HEK293 (cell line): ENCODE results near the gene MEI1.

ENCODE experiments used
- CTCF ChIA-PET: fragments of 350-600 bp; formaldehyde crosslinking; extraction: SDS; loops from one replicate; lab custom pipeline; 2021; ENCODE audit warnings: antibody characterized with exemption; lab: Yijun Ruan, JAX
- POLR2A ChIA-PET: fragments of 300-600 bp; formaldehyde crosslinking; extraction: SDS; loops from one replicate; lab custom pipeline; 2020; ENCODE audit warnings: antibody characterized with exemption, inconsistent platforms; lab: Yijun Ruan, JAX
- H3K27ac ChIP-seq: fragments of 200-500 bp; sonication (Bioruptor generic); 2 replicates; pipeline ENCODE4 v1.5.1; 2014; ENCODE audit warnings: low read depth, low read length, control low read depth, inconsistent platforms; ENCODE audit errors: extremely low read depth
- H3K36me3 ChIP-seq, 2 experiments: fragments of 200-500 bp in 1 of 2; sonication (Bioruptor generic) in 1 of 2; 1 replicate in 1 of 2; 2 replicates in 1 of 2; pipeline ENCODE4 v1.5.1; 2014 to 2017; ENCODE audit warnings: inconsistent platforms in 2 of 2, low read length in 2 of 2; ENCODE audit not compliant: control insufficient read depth in 2 of 2, insufficient read depth in 1 of 2
- H3K4me1 ChIP-seq: fragments of 200-500 bp; sonication (Bioruptor generic); 2 replicates; pipeline ENCODE4 v1.5.1; 2014; ENCODE audit warnings: mild to moderate bottlenecking, low read length, inconsistent platforms; ENCODE audit not compliant: control insufficient read depth, insufficient read depth
- H3K4me3 ChIP-seq: 2 replicates; pipeline ENCODE4 v1.5.1; 2011; ENCODE audit warnings: low read depth, mild to moderate bottlenecking, control low read depth, low read length, moderate library complexity
- H3K9me3 ChIP-seq: fragments of 200-500 bp; sonication (Bioruptor generic); 2 replicates; pipeline ENCODE4 v1.5.1; 2014; ENCODE audit warnings: low read depth, low read length, inconsistent platforms; ENCODE audit not compliant: control insufficient read depth, insufficient read depth
- GLIS2 ChIP-seq: fragments of 450-650 bp; formaldehyde crosslinking; IDR thresholded peaks from 2 replicates; pipeline ENCODE4 v1.5.1; 2016; ENCODE audit warnings: missing biosample characterization, missing genetic modification characterization
- KLF9 ChIP-seq: fragments of 450-650 bp; formaldehyde crosslinking; IDR thresholded peaks from 2 replicates; pipeline ENCODE4 v1.5.1; 2016; ENCODE audit warnings: missing biosample characterization, missing genetic modification characterization, low read depth
- SCRT1 ChIP-seq: fragments of 450-650 bp; formaldehyde crosslinking; IDR thresholded peaks from 2 replicates; pipeline ENCODE4 v1.5.1; 2016; ENCODE audit warnings: missing biosample characterization, missing genetic modification characterization, borderline replicate concordance
- SCRT2 ChIP-seq: fragments of 450-650 bp; formaldehyde crosslinking; IDR thresholded peaks from 2 replicates; pipeline ENCODE4 v1.5.1; 2016; ENCODE audit warnings: missing biosample characterization, missing genetic modification characterization
- SP2 ChIP-seq: fragments of 450-650 bp; formaldehyde crosslinking; IDR thresholded peaks from 2 replicates; pipeline ENCODE4 v1.5.1; 2016; ENCODE audit warnings: missing biosample characterization, missing genetic modification characterization
- TRIM28 ChIP-seq: IDR thresholded peaks from 2 replicates; pipeline ENCODE4 v1.6.1; 2011; ENCODE audit warnings: low read length, control low read depth, borderline replicate concordance
- WT1 ChIP-seq: fragments of 450-650 bp; formaldehyde crosslinking; IDR thresholded peaks from 2 replicates; pipeline ENCODE4 v1.5.1; 2016; ENCODE audit warnings: missing biosample characterization, missing genetic modification characterization
- ZBTB1 ChIP-seq: fragments of 450-650 bp; formaldehyde crosslinking; IDR thresholded peaks from 2 replicates; pipeline ENCODE4 v1.5.1; 2016; ENCODE audit warnings: missing biosample characterization, missing genetic modification characterization
- ZBTB48 ChIP-seq: fragments of 450-650 bp; formaldehyde crosslinking; IDR thresholded peaks from 2 replicates; pipeline ENCODE4 v1.5.1; 2016; ENCODE audit warnings: missing biosample characterization, missing genetic modification characterization
- ZEB2 ChIP-seq: fragments of 450-650 bp; formaldehyde crosslinking; IDR thresholded peaks from 2 replicates; pipeline ENCODE4 v1.5.1; 2016; ENCODE audit warnings: missing biosample characterization, missing genetic modification characterization
- ZNF138 ChIP-seq: fragments of 450-650 bp; formaldehyde crosslinking; IDR thresholded peaks from 2 replicates; pipeline ENCODE4 v1.5.1; 2016; ENCODE audit warnings: missing biosample characterization, missing genetic modification characterization, borderline replicate concordance
- ZNF211 ChIP-seq: fragments of 450-650 bp; formaldehyde crosslinking; IDR thresholded peaks from 2 replicates; pipeline ENCODE4 v1.5.1; 2016; ENCODE audit warnings: low read depth, missing biosample characterization, missing genetic modification characterization
- ZNF350 ChIP-seq: fragments of 450-650 bp; formaldehyde crosslinking; IDR thresholded peaks from 2 replicates; pipeline ENCODE4 v1.5.0; 2017; ENCODE audit warnings: missing biosample characterization, mild to moderate bottlenecking, missing genetic modification characterization
- ZNF521 ChIP-seq: fragments of 450-650 bp; formaldehyde crosslinking; IDR thresholded peaks from 2 replicates; pipeline ENCODE4 v1.5.1; 2017; ENCODE audit warnings: missing biosample characterization, mild to moderate bottlenecking, missing genetic modification characterization
- ZNF529 ChIP-seq: fragments of 450-650 bp; formaldehyde crosslinking; IDR thresholded peaks from 2 replicates; pipeline ENCODE4 v1.5.1; 2017; ENCODE audit warnings: missing genetic modification characterization, missing biosample characterization; ENCODE audit not compliant: insufficient replicate concordance
- ZNF610 ChIP-seq: fragments of 450-650 bp; formaldehyde crosslinking; IDR thresholded peaks from 2 replicates; pipeline ENCODE4 v1.5.1; 2016; ENCODE audit warnings: missing biosample characterization, missing genetic modification characterization, borderline replicate concordance
- ZNF654 ChIP-seq: fragments of 450-650 bp; formaldehyde crosslinking; IDR thresholded peaks from 2 replicates; pipeline ENCODE4 v1.5.1; 2016; ENCODE audit warnings: low read depth, missing biosample characterization, missing genetic modification characterization
- ZNF747 ChIP-seq: fragments of 450-650 bp; formaldehyde crosslinking; IDR thresholded peaks from 2 replicates; pipeline ENCODE4 v1.5.1; 2016; ENCODE audit warnings: missing biosample characterization, missing genetic modification characterization
- ZNF768 ChIP-seq: fragments of 450-650 bp; formaldehyde crosslinking; IDR thresholded peaks from 2 replicates; pipeline ENCODE4 v1.5.1; 2018; ENCODE audit warnings: missing biosample characterization, mild to moderate bottlenecking, missing genetic modification characterization
- ZNF777 ChIP-seq: fragments of 450-650 bp; formaldehyde crosslinking; IDR thresholded peaks from 2 replicates; pipeline ENCODE4 v1.5.1; 2017; ENCODE audit warnings: missing biosample characterization, missing genetic modification characterization, borderline replicate concordance
- TF ChIP-seq, protein P1 (sequence below): fragments of 450-650 bp; formaldehyde crosslinking; IDR thresholded peaks from 2 replicates; pipeline ENCODE4 v1.5.1; 2016; ENCODE audit warnings: missing biosample characterization, missing genetic modification characterization
- TF ChIP-seq, protein P2 (sequence below): fragments of 450-650 bp; formaldehyde crosslinking; IDR thresholded peaks from 2 replicates; pipeline ENCODE4 v1.5.1; 2016; ENCODE audit warnings: missing biosample characterization, missing genetic modification characterization, low read depth
- TF ChIP-seq, protein P3 (sequence below): fragments of 450-650 bp; formaldehyde crosslinking; IDR thresholded peaks from 2 replicates; pipeline ENCODE4 v1.5.1; 2016; ENCODE audit warnings: missing biosample characterization, missing genetic modification characterization

The MEI1 gene

DNA sequence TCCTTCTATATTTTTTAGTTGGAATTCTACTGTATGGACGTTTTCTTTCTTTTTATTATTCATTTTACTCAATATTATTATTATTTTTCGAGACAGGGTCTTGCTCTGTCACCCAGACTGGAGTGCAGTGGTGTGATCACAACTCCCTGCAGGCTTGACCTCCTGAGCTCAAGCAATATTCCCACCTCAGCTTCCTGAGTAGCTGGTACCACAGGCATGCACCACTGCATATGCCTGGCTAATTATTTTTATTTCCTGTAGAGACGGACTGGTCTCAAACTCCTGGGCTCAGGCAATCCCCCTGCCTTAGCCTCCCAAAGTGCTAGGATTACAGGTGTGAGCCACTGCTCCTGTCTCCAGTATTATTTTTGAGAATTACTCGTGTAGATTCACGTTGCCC is 67.2 kb downstream of the MEI1 start (continued):
- TF ChIP-seq ZNF350 (tag by site-specific recombination) = no peak
- no peak for TF ChIP-seq SCRT2 (tag by site-specific recombination)
- no peak for TF ChIP-seq ZEB2 (tag by site-specific recombination)

DNA sequence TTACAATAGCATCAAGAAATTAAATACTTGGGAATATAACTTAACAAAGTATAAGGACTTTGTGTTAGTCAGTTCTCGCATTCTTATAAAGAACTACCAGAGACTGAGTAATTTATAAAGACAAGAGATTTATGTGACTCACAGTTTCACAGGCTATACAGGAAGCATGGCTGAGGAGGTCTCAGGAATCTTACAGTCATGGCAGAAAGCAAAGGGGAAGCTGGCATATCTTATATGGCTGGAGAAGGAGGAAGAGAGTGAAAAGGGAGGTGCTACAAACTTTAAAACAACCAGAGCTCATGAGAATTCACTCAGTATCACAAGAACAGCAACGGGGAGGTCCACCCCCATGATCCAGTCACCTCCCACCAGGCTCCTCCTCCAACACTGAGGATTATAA is 69.1 kb downstream of the MEI1 start:
- TF ChIP-seq ZNF768 (tag by site-specific recombination) = no peak
- TF ChIP-seq, protein P1, sequence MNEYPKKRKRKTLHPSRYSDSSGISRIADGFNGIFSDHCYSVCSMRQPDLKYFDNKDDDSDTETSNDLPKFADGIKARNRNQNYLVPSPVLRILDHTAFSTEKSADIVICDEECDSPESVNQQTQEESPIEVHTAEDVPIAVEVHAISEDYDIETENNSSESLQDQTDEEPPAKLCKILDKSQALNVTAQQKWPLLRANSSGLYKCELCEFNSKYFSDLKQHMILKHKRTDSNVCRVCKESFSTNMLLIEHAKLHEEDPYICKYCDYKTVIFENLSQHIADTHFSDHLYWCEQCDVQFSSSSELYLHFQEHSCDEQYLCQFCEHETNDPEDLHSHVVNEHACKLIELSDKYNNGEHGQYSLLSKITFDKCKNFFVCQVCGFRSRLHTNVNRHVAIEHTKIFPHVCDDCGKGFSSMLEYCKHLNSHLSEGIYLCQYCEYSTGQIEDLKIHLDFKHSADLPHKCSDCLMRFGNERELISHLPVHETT (tag by site-specific recombination) = no peak
- no peak for TF ChIP-seq SCRT1 (tag by site-specific recombination)
- no peak for TF ChIP-seq ZNF654 (tag by site-specific recombination)
- no peak for TF ChIP-seq ZBTB1 (tag by site-specific recombination)
- no peak for TF ChIP-seq ZNF777 (tag by site-specific recombination)
- TF ChIP-seq GLIS2 (tag by site-specific recombination) = 0 out of 2 replicates have a peak, but pooled peaks have one; percentile 15
- ChIA-PET CTCF (interaction anchor here (0.5 to 3.0 kb wide), 7 partner anchors 14 to 91 kb away, joined by 3 to 30 read pairs (median 4); no protein-coding TSS in a partner anchor), POLR2A (interaction anchor here (0.7 to 1.7 kb wide), 2 partner anchors 22 to 32 kb away, joined by 5 read pairs; partner anchors contain the start of gene CCDC134)
- no peak overlapping the region for H3K27ac ChIP-seq
- H3K36me3 ChIP-seq = no peaks in the 10 kb centered on the region
- H3K4me1 ChIP-seq = no peaks in the 10 kb centered on the region
- H3K4me3 ChIP-seq = no peak overlapping the region
- H3K9me3 ChIP-seq = no peaks in the 10 kb centered on the region

DNA sequence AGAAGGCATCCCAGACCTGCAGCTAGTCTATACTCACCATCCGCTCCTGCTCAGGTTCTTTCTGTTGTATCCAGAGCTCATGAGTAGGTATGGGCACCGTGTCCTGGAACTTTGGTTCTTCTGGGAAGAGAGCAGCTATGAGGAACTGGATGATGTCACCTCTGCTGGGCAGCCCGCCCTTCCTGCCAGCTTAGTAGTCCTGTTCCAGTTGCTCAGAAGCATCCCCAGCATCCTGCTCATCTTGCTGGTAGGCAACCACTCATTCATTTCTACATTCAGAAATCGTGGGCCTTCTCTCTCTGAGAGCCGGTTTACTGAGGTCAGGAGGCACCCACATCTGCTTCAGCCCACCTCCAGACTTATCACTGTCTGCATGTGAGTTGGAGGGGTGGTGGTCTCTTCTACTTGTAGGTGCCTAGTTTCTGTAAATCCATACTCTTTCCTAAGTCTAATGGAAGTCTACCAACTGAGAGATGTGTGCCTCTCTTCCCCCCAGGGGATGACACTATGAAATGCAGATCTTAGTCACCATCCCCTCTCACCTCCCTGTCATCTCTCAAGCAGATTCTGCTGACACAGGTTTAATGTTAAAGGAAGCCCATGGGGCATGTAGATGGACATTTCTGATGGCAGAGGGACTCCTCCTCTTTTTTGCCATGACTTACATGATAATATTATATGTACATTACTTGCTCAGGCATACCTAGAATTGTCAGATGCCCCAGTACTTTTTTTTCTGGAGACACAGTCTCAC is 71.6 kb downstream of the MEI1 start:
- Histone ChIP-seq H3K9me3 (no peaks in the 10 kb centered on the region), H3K4me1 (no peaks in the 10 kb centered on the region)
- no peak for TF ChIP-seq ZNF521
- TF ChIP-seq KLF9 (tag by site-specific recombination) = no peak
- no peak for TF ChIP-seq ZNF211 (tag by site-specific recombination)
- TF ChIP-seq WT1 = no peak
- no peak for TF ChIP-seq TRIM28
- no peak for TF ChIP-seq ZNF138
- TF ChIP-seq, protein P2, sequence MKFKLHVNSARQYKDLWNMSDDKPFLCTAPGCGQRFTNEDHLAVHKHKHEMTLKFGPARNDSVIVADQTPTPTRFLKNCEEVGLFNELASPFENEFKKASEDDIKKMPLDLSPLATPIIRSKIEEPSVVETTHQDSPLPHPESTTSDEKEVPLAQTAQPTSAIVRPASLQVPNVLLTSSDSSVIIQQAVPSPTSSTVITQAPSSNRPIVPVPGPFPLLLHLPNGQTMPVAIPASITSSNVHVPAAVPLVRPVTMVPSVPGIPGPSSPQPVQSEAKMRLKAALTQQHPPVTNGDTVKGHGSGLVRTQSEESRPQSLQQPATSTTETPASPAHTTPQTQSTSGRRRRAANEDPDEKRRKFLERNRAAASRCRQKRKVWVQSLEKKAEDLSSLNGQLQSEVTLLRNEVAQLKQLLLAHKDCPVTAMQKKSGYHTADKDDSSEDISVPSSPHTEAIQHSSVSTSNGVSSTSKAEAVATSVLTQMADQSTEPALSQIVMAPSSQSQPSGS (tag by site-specific recombination) = 0 out of 2 replicates have a peak, but pooled peaks have one; percentile 40
- TF ChIP-seq, all 188 proteins: peak for 1
- CTCF ChIA-PET = interaction anchor here (0.7 kb wide), 1 partner anchor 194 kb away, joined by 3 read pairs; no protein-coding TSS in a partner anchor
- H3K4me3 ChIP-seq = no peak overlapping the region
- H3K36me3 ChIP-seq = no peaks in the 10 kb centered on the region
- POLR2A ChIA-PET = no interaction called here
- no peak overlapping the region for H3K27ac ChIP-seq

DNA sequence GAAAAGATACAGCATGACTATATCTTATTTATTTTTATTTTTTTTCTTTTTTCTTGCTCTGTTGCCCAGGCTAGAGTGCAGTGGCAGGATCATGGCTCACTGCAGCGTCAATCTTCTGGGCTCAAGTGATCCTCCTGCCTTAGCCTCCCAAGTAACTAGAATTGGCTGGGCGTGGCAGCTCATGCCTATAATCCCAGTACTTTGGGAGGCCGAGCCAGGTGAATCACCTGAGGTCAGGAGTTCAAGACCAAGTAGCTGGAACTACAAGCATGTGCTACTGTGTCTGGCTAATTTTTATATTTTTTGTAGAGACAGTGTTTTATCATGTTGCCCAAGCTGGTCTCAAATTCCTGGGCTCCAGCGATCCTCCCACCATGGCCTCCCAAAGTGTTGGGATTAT is 72.9 kb downstream of the MEI1 start:
- Histone ChIP-seq H3K9me3 (no peaks in the 10 kb centered on the region), H3K36me3 (no peaks in the 10 kb centered on the region), H3K4me3 (no peak overlapping the region), H3K4me1 (no peaks in the 10 kb centered on the region), H3K27ac (no peak overlapping the region)
- ChIA-PET CTCF (interaction anchor here (0.9 to 2.0 kb wide), 4 partner anchors 9 to 80 kb away, joined by 3 to 17 read pairs (median 5); partner anchors contain the start of gene CCDC134), POLR2A (interaction anchor here (0.8 to 1.6 kb wide), 3 partner anchors 9 to 75 kb away, joined by 3 to 10 read pairs (median 7); partner anchors contain the start of gene CCDC134)
- TF ChIP-seq ZNF610 (tag by site-specific recombination) (no peak), SP2 (tag by site-specific recombination) (no peak), KLF9 (tag by site-specific recombination) (no peak), ZBTB48 (tag by site-specific recombination) (no peak), ZNF529 (tag by site-specific recombination) (no peak), ZNF521 (no peak), ZNF747 (tag by site-specific recombination) (no peak), ZNF211 (tag by site-specific recombination) (no peak)
- TF ChIP-seq, protein P3, sequence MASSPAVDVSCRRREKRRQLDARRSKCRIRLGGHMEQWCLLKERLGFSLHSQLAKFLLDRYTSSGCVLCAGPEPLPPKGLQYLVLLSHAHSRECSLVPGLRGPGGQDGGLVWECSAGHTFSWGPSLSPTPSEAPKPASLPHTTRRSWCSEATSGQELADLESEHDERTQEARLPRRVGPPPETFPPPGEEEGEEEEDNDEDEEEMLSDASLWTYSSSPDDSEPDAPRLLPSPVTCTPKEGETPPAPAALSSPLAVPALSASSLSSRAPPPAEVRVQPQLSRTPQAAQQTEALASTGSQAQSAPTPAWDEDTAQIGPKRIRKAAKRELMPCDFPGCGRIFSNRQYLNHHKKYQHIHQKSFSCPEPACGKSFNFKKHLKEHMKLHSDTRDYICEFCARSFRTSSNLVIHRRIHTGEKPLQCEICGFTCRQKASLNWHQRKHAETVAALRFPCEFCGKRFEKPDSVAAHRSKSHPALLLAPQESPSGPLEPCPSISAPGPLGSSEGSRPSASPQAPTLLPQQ (tag by site-specific recombination) = no peak
